ENCODE results near the gene GSE1. TPM values are rescaled to one million over a fixed set of nuclear protein-coding genes. Genes with fewer than 3 reads are reported as not detected.

The GSE1 gene
- total RNA-seq, 1 experiment from 2014 or later: 90.2 TPM

- H3K9ac ChIP-seq (ENCODE audit: low read length): no peak overlapping the region
- ChIA-PET CTCF (no interaction called here), RAD21 (ENCODE audit: low non-redundant PET in 1 of 2, low total read pairs in 2 of 2, uncharacterized antibody in 2 of 2, unreplicated experiment in 2 of 2) (no interaction called here), POLR2A (no interaction called here)
- no peaks in the 10 kb centered on the region for H4K20me1 ChIP-seq (ENCODE audit: insufficient read depth)
- peaks cover 97% of the 10 kb centered on the region for H3K79me2 ChIP-seq (ENCODE audit: insufficient read depth, low read length)
- H3K9me2 ChIP-seq (ENCODE audit: insufficient read depth): no peaks in the 10 kb centered on the region
- TF ChIP-seq CEBPB (IDR thresholded peaks at IDR 0.05; ENCODE audit: low read depth) (no peak), ZFX (IDR thresholded peaks at IDR 0.05) (no peak), JUND (IDR thresholded peaks at IDR 0.05) (no peak)
- no peak overlapping the region for H2AFZ ChIP-seq (ENCODE audit: low read depth, low read length, poor library complexity, severe bottlenecking)
- no peak overlapping the region for H3K4me3 ChIP-seq (replicated peaks in 1 of 2; ENCODE audit: low read depth in 1 of 2, low read length in 2 of 2)
- ATAC-seq (no peak), DNase-seq (ENCODE audit: low read depth, low spot score) (no peak)
- no peaks in the 10 kb centered on the region for H3K36me3 ChIP-seq (ENCODE audit: control insufficient read depth in 1 of 2, insufficient read depth in 2 of 2, low read length in 2 of 2)
- no peak overlapping the region for H3K27ac ChIP-seq (ENCODE audit: low read depth, low read length)
- no peaks in the 10 kb centered on the region for H3K9me3 ChIP-seq (ENCODE audit: control insufficient read depth in 1 of 2, insufficient read depth in 1 of 2, low read depth in 1 of 2, low read length in 2 of 2)
- no peaks in the 10 kb centered on the region for H3K27me3 ChIP-seq (ENCODE audit: insufficient read depth, low read length)
- intact Hi-C loops (cut with micrococcal nuclease): no loop called here
- H3K4me1 ChIP-seq (ENCODE audit: control insufficient read depth in 1 of 2, insufficient read depth in 2 of 2, low read length in 2 of 2): peaks cover 0 to 8% of the 10 kb centered on the region in 2 experiments; a peak in 2 of 4 replicates
- no TSS peak for BruUV-seq (replicated peaks)
- H3K4me2 ChIP-seq (ENCODE audit: low read length): no peak overlapping the region
These were observed 10.1 kb downstream of the GSE1 start for GRCh38 chr16:85623250-85623649.

GRCh38 chr16:85623997-85624601 lies 11.0 kb downstream of the GSE1 start:
- DNase-seq (ENCODE audit: low read depth, low spot score) (no peak), ATAC-seq (no peak)
- Histone ChIP-seq H3K4me2 (ENCODE audit: low read length) (no peak overlapping the region), H3K27ac (ENCODE audit: low read depth, low read length) (no peak overlapping the region), H3K9ac (ENCODE audit: low read length) (no peak overlapping the region), H3K9me2 (ENCODE audit: insufficient read depth) (no peaks in the 10 kb centered on the region), H3K9me3 (ENCODE audit: control insufficient read depth in 1 of 2, insufficient read depth in 1 of 2, low read depth in 1 of 2, low read length in 2 of 2) (peaks cover 2 to 4% of the 10 kb centered on the region in 2 experiments; a peak in 3 of 4 replicates), H4K20me1 (ENCODE audit: insufficient read depth) (no peaks in the 10 kb centered on the region), H2AFZ (ENCODE audit: low read depth, low read length, poor library complexity, severe bottlenecking) (no peak overlapping the region), H3K4me1 (ENCODE audit: control insufficient read depth in 1 of 2, insufficient read depth in 2 of 2, low read length in 2 of 2) (peaks cover 0 to 8% of the 10 kb centered on the region in 2 experiments; a peak in 2 of 4 replicates), H3K4me3 (replicated peaks in 1 of 2; ENCODE audit: low read depth in 1 of 2, low read length in 2 of 2) (no peak overlapping the region), H3K36me3 (ENCODE audit: control insufficient read depth in 1 of 2, insufficient read depth in 2 of 2, low read length in 2 of 2) (no peaks in the 10 kb centered on the region), H3K79me2 (ENCODE audit: insufficient read depth, low read length) (peaks cover 97% of the 10 kb centered on the region), H3K27me3 (ENCODE audit: insufficient read depth, low read length) (no peaks in the 10 kb centered on the region)
- RAD21 ChIA-PET (ENCODE audit: low non-redundant PET in 1 of 2, low total read pairs in 2 of 2, uncharacterized antibody in 2 of 2, unreplicated experiment in 2 of 2): no interaction called here
- POLR2A ChIA-PET: no interaction called here
- BruUV-seq (replicated peaks): no TSS peak
- intact Hi-C loops (cut with micrococcal nuclease): no loop called here
- CTCF ChIA-PET: interaction anchor here (1.0 kb wide), 1 partner anchor 8 kb away, joined by 4 read pairs; no protein-coding TSS in a partner anchor
- no peak for TF ChIP-seq JUND (IDR thresholded peaks at IDR 0.05)
- no peak for TF ChIP-seq ZBTB33 (IDR thresholded peaks at IDR 0.05; ENCODE audit: extremely low read depth, insufficient replicate concordance, low read length)
- TF ChIP-seq SP1 (IDR thresholded peaks at IDR 0.05; ENCODE audit: low read depth): no peak
- no peak for TF ChIP-seq REST (IDR thresholded peaks at IDR 0.05; ENCODE audit: low read depth)
- TF ChIP-seq FOSL1 (IDR thresholded peaks at IDR 0.05; ENCODE audit: low read depth): no peak
- no peak for TF ChIP-seq ZNF274 (IDR thresholded peaks at IDR 0.05; ENCODE audit: low read depth, low read length)
- no peak for TF ChIP-seq CTCF (IDR thresholded peaks at IDR 0.05 in 2 of 3, conservative IDR thresholded peaks at IDR 0.05 in 1 of 3; ENCODE audit: borderline replicate concordance in 1 of 3, insufficient read depth in 1 of 3, low read depth in 2 of 3, low read length in 2 of 3)
- TF ChIP-seq EZH2 (IDR thresholded peaks at IDR 0.05): no peak
- no peak for TF ChIP-seq RAD21 (IDR thresholded peaks at IDR 0.05; ENCODE audit: low read depth)
- no peak for TF ChIP-seq CBX3 (IDR thresholded peaks at IDR 0.05; ENCODE audit: low read depth)
- TF ChIP-seq MAX (IDR thresholded peaks at IDR 0.05): no peak
